Stimulated activated CD8-positive, alpha-beta memory T cell treated with anti-CD3 and anti-CD28 coated beads, Interleukin-15, amount 100 ng/mL, for 4 hours (primary cell): Measurements from ENCODE around the gene MIR17HG.

Experiments used
- DNase-seq, 2 donors: peaks; one replicate each; pipeline ENCODE4 v3.0.0-alpha.2; 2020; ENCODE audit warnings: low read depth in 2 of 2

The MIR17HG gene

GRCh38 chr13:91368676-91369440 is 21.4 kb downstream of the MIR17HG start:
- no peak for DNase-seq

GRCh38 chr13:91369441-91369831 is 21.9 kb downstream of the MIR17HG start:
- DNase-seq: no peak

- no peak for DNase-seq
These were observed 23.0 kb downstream of the MIR17HG start for GRCh38 chr13:91370501-91370900.

- no peak for DNase-seq
These were observed 25.4 kb downstream of the MIR17HG start for GRCh38 chr13:91372911-91373310.

- DNase-seq: no peak
These were observed 27.7 kb downstream of the MIR17HG start for GRCh38 chr13:91375116-91375729.

- no peak for DNase-seq
These were observed 33.9 kb downstream of the MIR17HG start for GRCh38 chr13:91381371-91381770.

- DNase-seq: no peak
These were observed 36.3 kb downstream of the MIR17HG start for GRCh38 chr13:91383836-91384235.

GRCh38 chr13:91384896-91385295 is 37.4 kb downstream of the MIR17HG start:
- no peak for DNase-seq

GRCh38 chr13:91389186-91389585 is 41.7 kb downstream of the MIR17HG start:
- no peak for DNase-seq

- DNase-seq: no peak
These were observed 50.1 kb downstream of the MIR17HG start for GRCh38 chr13:91397595-91397994.

GRCh38 chr13:91398413-91399188 is 51.1 kb downstream of the MIR17HG start, which contains the start of gene GPC5:
Gene GPC5, plus strand, starts transcription at chr13:91398621.
- peak; percentile 63 to 74 for DNase-seq

GRCh38 chr13:91399189-91400062 is 51.9 kb downstream of the MIR17HG start:
- DNase-seq: no peak

GRCh38 chr13:91400063-91400399 is 52.5 kb downstream of the MIR17HG start:
- DNase-seq: no peak

GRCh38 chr13:91400671-91401070 is 53.2 kb downstream of the MIR17HG start:
- DNase-seq: no peak

GRCh38 chr13:91401920-91402319 is 54.4 kb downstream of the MIR17HG start:
- DNase-seq: no peak
